MM.1S (cell line): ENCODE results near the gene ATP9A.

Source experiments
- CTCF ChIP-seq: fragments of 300-600 bp; sonication (generic); IDR thresholded peaks from 2 replicates; pipeline ENCODE4 v1.5.1; 2016; ENCODE audit warnings: antibody characterized with exemption, low read length, mixed read lengths
- EZH2 ChIP-seq: fragments of 300-600 bp; sonication (generic); optimal IDR thresholded peaks from 2 replicates; pipeline ENCODE3; 2017; ENCODE audit warnings: low read depth, mild to moderate bottlenecking, antibody characterized with exemption, low read length, mixed read lengths
- EZH2phosphoT487 ChIP-seq: fragments of 300-600 bp; sonication (generic); IDR thresholded peaks from 2 replicates; pipeline ENCODE4 v1.6.1; 2018; ENCODE audit warnings: antibody characterized with exemption, low read length

- TF ChIP-seq CTCF (no peak), EZH2 (no peak), EZH2phosphoT487 (no peak)
Observed at GRCh38 chr20:51562027-51562331, 206.2 kb downstream of the ATP9A start.
